A549 (cell line): ENCODE measurements around the gene HSPBP1. TPM values are rescaled to one million over a fixed set of nuclear protein-coding genes. Genes with fewer than 3 reads are reported as not detected.

Source experiments
- ATAC-seq, 2 experiments: fragments of 200-7000 bp in 1 of 2; fragments of >200 bp in 1 of 2; cut with Nextera tagmentation in 1 of 2; cut with Tn5 transposase in 1 of 2; 3 replicates each; pipeline versions ENCODE4 v1.8.0 to v1.9.1; 2018 to 2020; ENCODE audit warnings: mild to moderate bottlenecking in 1 of 2, moderate library complexity in 1 of 2
- CTCF ChIA-PET: fragments of 300-600 bp; sonication (Branson Sonifier 250); formaldehyde crosslinking; extraction: SDS; loops from one replicate; lab custom pipeline; 2021; ENCODE audit warnings: antibody characterized with exemption, inconsistent platforms; lab: Yijun Ruan, JAX
- POLR2A ChIA-PET: fragments of 350-600 bp; formaldehyde crosslinking; extraction: SDS; loops from one replicate; lab custom pipeline; 2021; ENCODE audit warnings: antibody characterized with exemption, inconsistent platforms; lab: Yijun Ruan, JAX
- DNase-seq, 2 experiments: peaks; one replicate each; pipeline versions ENCODE4 v3.0.0 to v3.0.0-alpha.2; 2011 to 2016; ENCODE audit warnings: low read depth in 1 of 2, low spot score in 1 of 2
- FAIRE-seq: peaks from 2 replicates; lab custom pipeline; 2011; peaks lifted over from hg19 to GRCh38; lab: Jason Lieb, UNC
- H3K27ac ChIP-seq, 2 experiments: fragments of >200 bp; sonication (Bioruptor Twin); formaldehyde crosslinking; 3 replicates each; pipeline ENCODE4 v1.5.1; 2016 to 2017
- H3K4me1 ChIP-seq: fragments of >200 bp; sonication (Bioruptor Twin); formaldehyde crosslinking; 3 replicates; pipeline ENCODE4 v1.6.1; 2016
- H3K4me2 ChIP-seq: fragments of >200 bp; sonication (Bioruptor Twin); formaldehyde crosslinking; 3 replicates; pipeline ENCODE4 v1.6.1; 2016
- H3K4me3 ChIP-seq: fragments of >200 bp; sonication (Bioruptor Twin); formaldehyde crosslinking; 3 replicates; pipeline ENCODE4 v1.5.1; 2016
- H3K9me3 ChIP-seq: fragments of >200 bp; sonication (Bioruptor Twin); formaldehyde crosslinking; 3 replicates; pipeline ENCODE4 v1.6.1; 2016
- ATOH8 ChIP-seq: fragments of 250-450 bp; sonication (Bioruptor Pico); IDR thresholded peaks from 2 replicates; pipeline ENCODE4 v1.5.0; 2020; ENCODE audit warnings: low read depth, mild to moderate bottlenecking, moderate library complexity
- BCL3 ChIP-seq: fragments of >200 bp; sonication (Bioruptor Twin); formaldehyde crosslinking; IDR thresholded peaks from 3 replicates; pipeline ENCODE4 v1.6.1; 2016
- CEBPB ChIP-seq, 2 experiments: fragments of >200 bp in 1 of 2; sonication (Bioruptor Twin) in 1 of 2; formaldehyde crosslinking in 1 of 2; IDR thresholded peaks; 2 replicates each; pipeline ENCODE4 v1.6.1; 2012 to 2016
- CHD4 ChIP-seq: fragments of 200-600 bp; sonication (generic); IDR thresholded peaks from 2 replicates; pipeline ENCODE4 v1.6.1; 2016; ENCODE audit warnings: antibody characterized with exemption, mild to moderate bottlenecking, borderline replicate concordance
- E2F6 ChIP-seq: IDR thresholded peaks from 2 replicates; pipeline ENCODE4 v1.6.1; 2012; ENCODE audit warnings: low read depth, borderline replicate concordance
- EHF ChIP-seq: fragments of 250-450 bp; sonication (Bioruptor Pico); IDR thresholded peaks from 2 replicates; pipeline ENCODE4 v1.5.0; 2020; ENCODE audit warnings: mild to moderate bottlenecking
- EHMT2 ChIP-seq: fragments of 200-600 bp; sonication (generic); IDR thresholded peaks from 2 replicates; pipeline ENCODE4 v1.6.1; 2016; ENCODE audit warnings: antibody characterized with exemption, low read depth, mild to moderate bottlenecking, moderate library complexity
- ELK1 ChIP-seq: fragments of 150-350 bp; IDR thresholded peaks from 2 replicates; pipeline ENCODE4 v1.6.1; 2014; ENCODE audit warnings: low read depth, mild to moderate bottlenecking, low read length
- ESRRA ChIP-seq: fragments of 150-350 bp; IDR thresholded peaks from 2 replicates; pipeline ENCODE4 v1.6.1; 2014; ENCODE audit warnings: mild to moderate bottlenecking, low read length, borderline replicate concordance
- FOSL2 ChIP-seq, 2 experiments: fragments of 450-650 bp in 1 of 2; fragments of >200 bp in 1 of 2; sonication (Bioruptor Twin) in 1 of 2; formaldehyde crosslinking; IDR thresholded peaks; 2 replicates each; pipeline versions ENCODE4 v1.5.0 to v1.6.1; 2016 to 2020; ENCODE audit warnings: mild to moderate bottlenecking in 1 of 2, moderate library complexity in 1 of 2
- HEYL ChIP-seq: fragments of 250-450 bp; sonication (Bioruptor Pico); IDR thresholded peaks from 2 replicates; pipeline ENCODE4 v1.8.0; 2021; ENCODE audit warnings: mild to moderate bottlenecking, moderate library complexity
- HMGXB4 ChIP-seq: fragments of 250-450 bp; sonication (Bioruptor Pico); IDR thresholded peaks from 2 replicates; pipeline ENCODE4 v1.5.0; 2021; ENCODE audit warnings: mild to moderate bottlenecking, moderate library complexity, borderline replicate concordance
- HOXA7 ChIP-seq: fragments of 250-450 bp; sonication (Bioruptor Pico); IDR thresholded peaks from 2 replicates; pipeline ENCODE4 v1.5.0; 2020; ENCODE audit warnings: mild to moderate bottlenecking, moderate library complexity
- HOXB13 ChIP-seq: fragments of 250-450 bp; sonication (Bioruptor Pico); IDR thresholded peaks from 2 replicates; pipeline ENCODE4 v1.5.0; 2020; ENCODE audit warnings: low read depth, mild to moderate bottlenecking, moderate library complexity
- KDM5A ChIP-seq: fragments of 200-600 bp; sonication (generic); IDR thresholded peaks from 2 replicates; pipeline ENCODE4 v1.6.1; 2016; ENCODE audit warnings: antibody characterized with exemption, mild to moderate bottlenecking
- MAFK ChIP-seq: fragments of 450-650 bp; IDR thresholded peaks from 2 replicates; pipeline ENCODE4 v1.6.1; 2014; ENCODE audit not compliant: partially characterized antibody
- MAX ChIP-seq: IDR thresholded peaks from 2 replicates; pipeline ENCODE4 v1.6.1; 2012
- MYC ChIP-seq: IDR thresholded peaks from 2 replicates; pipeline ENCODE4 v1.6.1; 2012; ENCODE audit warnings: mild to moderate bottlenecking, inconsistent platforms, low read length, improper control_type of control experiment, borderline replicate concordance
- PHF8 ChIP-seq: fragments of 200-600 bp; sonication (generic); IDR thresholded peaks from 2 replicates; pipeline ENCODE4 v1.6.1; 2016; ENCODE audit warnings: low read depth, mild to moderate bottlenecking, antibody characterized with exemption, moderate library complexity, borderline replicate concordance
- RARB ChIP-seq: fragments of 250-450 bp; sonication (Bioruptor Pico); IDR thresholded peaks from 2 replicates; pipeline ENCODE4 v1.8.0; 2021; ENCODE audit warnings: mild to moderate bottlenecking, moderate library complexity
- SMC3 ChIP-seq: fragments of >200 bp; sonication (Bioruptor Twin); formaldehyde crosslinking; IDR thresholded peaks from 3 replicates; pipeline ENCODE4 v1.6.1; 2018; ENCODE audit warnings: inconsistent platforms
- SREBF2 ChIP-seq: fragments of 450-650 bp; IDR thresholded peaks from 2 replicates; pipeline ENCODE4 v1.6.1; 2014; ENCODE audit warnings: mild to moderate bottlenecking, moderate library complexity
- TP53 ChIP-seq: fragments of 250-450 bp; sonication (Bioruptor Pico); IDR thresholded peaks from 2 replicates; pipeline ENCODE4 v1.5.0; 2021; ENCODE audit warnings: mild to moderate bottlenecking, moderate library complexity
- ZC3H11A ChIP-seq: fragments of 450-650 bp; IDR thresholded peaks from 2 replicates; pipeline ENCODE4 v1.6.1; 2014; ENCODE audit warnings: antibody characterized with exemption, mild to moderate bottlenecking
- ZFP36 ChIP-seq: fragments of 450-650 bp; IDR thresholded peaks from 2 replicates; pipeline ENCODE4 v1.6.1; 2014; ENCODE audit warnings: borderline replicate concordance; ENCODE audit not compliant: partially characterized antibody
- ZSCAN20 ChIP-seq: fragments of 250-450 bp; sonication (Bioruptor Pico); IDR thresholded peaks from 2 replicates; pipeline ENCODE4 v1.8.0; 2022; ENCODE audit warnings: mild to moderate bottlenecking, moderate library complexity
- WGBS: methylation state at CpG from one replicate; pipeline ENCODE4 v1.1.6; 2017; ENCODE audit errors: missing lambda C conversion rate; 5-methylcytosine and 5-hydroxymethylcytosine counted together
- polyA plus RNA-seq, 4 experiments: library from polyadenylated mRNA; depleted of rRNA in 3 of 4; stranded (reverse); fragments of >200 nt; fragmentation: RNase III in 1 of 4; extraction: RNeasy Plus Mini Kit Qiagen cat#74134 plus additional on column Dnase treatment in 1 of 4; gene quantifications; 2 replicates in 3 of 4; 3 replicates in 1 of 4; pipeline ENCODE4 v1.2.3, GENCODE V29; 2011 to 2017

HSPBP1 gene
- polyA plus RNA-seq, 2 of the 4 experiments (the other 2 are of a cell fraction), result 52.1 to 121 TPM

- H3K9me3 ChIP-seq, result no peaks in the 10 kb centered on the region
- FAIRE-seq (no peak), ATAC-seq (no peak), DNase-seq (no peak)
- CTCF ChIA-PET, result interaction anchor here (0.6 to 2.0 kb wide), 14 partner anchors 8 to 409 kb away, joined by 3 to 8 read pairs (median 4); partner anchors contain the start of genes DNAAF3 and TMEM86B
- no peak overlapping the region for H3K4me3 ChIP-seq
- no peak overlapping the region for H3K4me2 ChIP-seq
- no peak for TF ChIP-seq HEYL (CRISPR knock-in tag)
- TF ChIP-seq TP53, result no peak
- no peak for TF ChIP-seq CHD4
- no peak for TF ChIP-seq HOXB13 (CRISPR knock-in tag)
- no peak for TF ChIP-seq FOSL2 (IDR thresholded peaks at IDR 0.05)
- TF ChIP-seq FOSL2 (CRISPR knock-in tag; IDR thresholded peaks at IDR 0.05), result no peak
- TF ChIP-seq ELK1, result no peak
- TF ChIP-seq BCL3, result no peak
- no peak for TF ChIP-seq MAX
- TF ChIP-seq HOXA7 (CRISPR knock-in tag), result no peak
- TF ChIP-seq SREBF2, result no peak
- no peak for TF ChIP-seq ZFP36
- no peak for TF ChIP-seq EHMT2
- no peak for TF ChIP-seq SMC3
- no peaks in the 10 kb centered on the region for H3K4me1 ChIP-seq
- POLR2A ChIA-PET, result no interaction called here
- WGBS, result 96% methylated on average over 7 of the region's 8 CpGs
- no peak overlapping the region for H3K27ac ChIP-seq
Measured at GRCh38 chr19:55238030-55238429, 41.9 kb downstream of the HSPBP1 start.

GRCh38 chr19:55232986-55233385 is 46.9 kb downstream of the HSPBP1 start:
- no peak for DNase-seq
- Histone ChIP-seq H3K4me3 (no peak overlapping the region), H3K4me1 (peaks cover 19% of the 10 kb centered on the region), H3K27ac (no peak overlapping the region), H3K4me2 (no peak overlapping the region), H3K9me3 (no peaks in the 10 kb centered on the region)
- WGBS, result 83% methylated on average over 5 of the region's 5 CpGs
- POLR2A ChIA-PET, result interaction anchor here (0.5 kb wide), 1 partner anchor 30 kb away, joined by 4 read pairs; no protein-coding TSS in a partner anchor
- TF ChIP-seq EHF (CRISPR knock-in tag), result no peak
- TF ChIP-seq MAFK, result peak; percentile 55
- no peak for TF ChIP-seq ELK1
- ATAC-seq, result no peak
- peak; percentile 51 for FAIRE-seq
- CTCF ChIA-PET, result interaction anchor here (1.3 kb wide), 1 partner anchor 22 kb away, joined by 5 read pairs; no protein-coding TSS in a partner anchor

- Histone ChIP-seq H3K4me2 (no peak overlapping the region), H3K4me3 (no peak overlapping the region), H3K27ac (no peak overlapping the region), H3K4me1 (peaks cover 19% of the 10 kb centered on the region), H3K9me3 (no peaks in the 10 kb centered on the region)
- ATAC-seq (no peak), DNase-seq (no peak), FAIRE-seq (no peak)
- WGBS, result 89% methylated on average over 12 of the region's 12 CpGs
- ChIA-PET POLR2A (no interaction called here), CTCF (interaction anchor here (0.9 to 1.8 kb wide), 3 partner anchors 16 to 91 kb away, joined by 4 to 5 read pairs (median 4); partner anchors contain the start of gene DNAAF3)
- TF ChIP-seq EHMT2 (no peak), KDM5A (no peak), E2F6 (no peak), ZSCAN20 (no peak), ZC3H11A (no peak), PHF8 (no peak), MYC (no peak), CEBPB (IDR thresholded peaks at IDR 0.05) (no peak), HMGXB4 (CRISPR knock-in tag) (no peak), SREBF2 (no peak), ATOH8 (CRISPR knock-in tag) (no peak), RARB (CRISPR knock-in tag) (no peak), ESRRA (no peak)
Measured at GRCh38 chr19:55232286-55232602, 47.7 kb downstream of the HSPBP1 start.
